Loucy (cell line): ENCODE results near the gene MUC5AC.

Source experiments
- H2AFZ ChIP-seq: fragments of 200-600 bp; sonication (generic); 2 replicates; pipeline ENCODE4 v1.6.0; 2016; ENCODE audit warnings: antibody characterized with exemption, mild to moderate bottlenecking, low read length, moderate library complexity
- H3F3A ChIP-seq: fragments of 200-600 bp; 2 replicates; pipeline ENCODE4 v1.6.0; 2016; ENCODE audit warnings: antibody characterized with exemption, low read depth, mild to moderate bottlenecking
- H3K27me3 ChIP-seq: fragments of 200-600 bp; sonication (generic); 2 replicates; pipeline ENCODE4 v1.6.1; 2014; ENCODE audit warnings: low read length, mild to moderate bottlenecking; ENCODE audit not compliant: insufficient read depth, poor library complexity, severe bottlenecking
- H3K36me3 ChIP-seq: fragments of 200-600 bp; sonication (generic); 2 replicates; pipeline ENCODE4 v1.6.1; 2016; ENCODE audit warnings: low read length; ENCODE audit not compliant: insufficient read depth
- H3K4me1 ChIP-seq: fragments of 200-600 bp; sonication (generic); 2 replicates; pipeline ENCODE4 v1.5.1; 2014; ENCODE audit warnings: low read length, mild to moderate bottlenecking; ENCODE audit not compliant: insufficient read depth, poor library complexity, severe bottlenecking
- H3K4me2 ChIP-seq: fragments of 200-600 bp; sonication (generic); 2 replicates; pipeline ENCODE4 v1.6.0; 2014; ENCODE audit warnings: antibody characterized with exemption, low read length, low read depth, mild to moderate bottlenecking; ENCODE audit not compliant: poor library complexity, severe bottlenecking
- H3K4me3 ChIP-seq: fragments of 200-600 bp; sonication (generic); 2 replicates; pipeline ENCODE4 v1.5.1; 2014; ENCODE audit warnings: low read length, mild to moderate bottlenecking, mixed read lengths; ENCODE audit not compliant: poor library complexity, severe bottlenecking
- H3K79me2 ChIP-seq: fragments of 200-600 bp; sonication (generic); 2 replicates; pipeline ENCODE4 v1.6.1; 2014; ENCODE audit warnings: low read length; ENCODE audit not compliant: insufficient read depth
- H3K9ac ChIP-seq: fragments of 200-600 bp; sonication (generic); 2 replicates; pipeline ENCODE4 v1.6.0; 2014; ENCODE audit warnings: mild to moderate bottlenecking, low read depth, low read length, moderate library complexity; ENCODE audit not compliant: poor library complexity, severe bottlenecking
- H3K9me2 ChIP-seq: fragments of 200-600 bp; sonication (generic); replicated peaks from 2 replicates; pipeline ENCODE4 v1.6.1; 2016; ENCODE audit warnings: low read depth, low read length, mixed read lengths
- H3K9me3 ChIP-seq: fragments of 200-600 bp; sonication (generic); 2 replicates; pipeline ENCODE4 v1.6.1; 2014; ENCODE audit warnings: mild to moderate bottlenecking, antibody characterized with exemption, low read length, low read depth; ENCODE audit not compliant: insufficient read depth
- H4K20me1 ChIP-seq: fragments of 200-600 bp; sonication (generic); 2 replicates; pipeline ENCODE4 v1.6.0; 2014; ENCODE audit warnings: antibody characterized with exemption, low read length, mild to moderate bottlenecking; ENCODE audit not compliant: insufficient read depth, poor library complexity, severe bottlenecking
- EZH2phosphoT487 ChIP-seq: fragments of 200-600 bp; IDR thresholded peaks from 2 replicates; pipeline ENCODE4 v1.6.1; 2018; ENCODE audit warnings: antibody characterized with exemption, mild to moderate bottlenecking, moderate library complexity, borderline replicate concordance
- TF ChIP-seq, protein P1 (sequence below): fragments of 200-600 bp; sonication (generic); conservative IDR thresholded peaks from 2 replicates; pipeline ENCODE4 v1.5.1; 2014; ENCODE audit warnings: mild to moderate bottlenecking, antibody characterized with exemption, low read length

Gene MUC5AC

DNA sequence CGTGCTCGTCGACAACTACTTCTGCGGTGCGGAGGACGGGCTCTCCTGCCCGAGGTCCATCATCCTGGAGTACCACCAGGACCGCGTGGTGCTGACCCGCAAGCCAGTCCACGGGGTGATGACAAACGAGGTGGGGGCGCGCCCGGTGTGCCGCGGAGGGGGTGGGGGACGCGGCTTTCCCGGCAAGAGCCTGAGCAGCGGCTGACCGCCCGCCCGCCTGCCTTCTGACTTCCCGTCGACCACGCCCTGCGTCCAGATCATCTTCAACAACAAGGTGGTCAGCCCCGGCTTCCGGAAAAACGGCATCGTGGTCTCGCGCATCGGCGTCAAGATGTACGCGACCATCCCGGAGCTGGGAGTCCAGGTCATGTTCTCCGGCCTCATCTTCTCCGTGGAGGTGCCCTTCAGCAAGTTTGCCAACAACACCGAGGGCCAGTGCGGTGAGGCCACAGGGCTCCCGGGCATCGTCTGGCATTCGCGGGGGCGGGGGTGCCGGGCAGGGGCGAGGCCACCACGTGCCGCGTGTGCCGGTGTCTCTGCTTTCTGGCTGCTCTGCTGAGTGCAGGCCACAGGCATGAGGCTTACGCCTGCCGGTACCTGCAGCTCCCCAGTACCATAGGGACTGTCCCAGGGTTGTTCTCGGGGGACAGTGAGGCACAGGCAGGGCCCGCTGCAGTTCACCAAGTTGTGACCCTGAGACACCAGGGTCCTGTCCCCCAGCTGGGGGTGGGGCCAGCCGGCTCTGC lies 36.7 kb downstream of the MUC5AC start:
- Histone ChIP-seq H3F3A (no peaks in the 10 kb centered on the region), H3K79me2 (no peaks in the 10 kb centered on the region), H3K9me3 (no peaks in the 10 kb centered on the region; the same call in 1 of the 2 replicates), H3K9ac (no peak overlapping the region), H2AFZ (no peak overlapping the region), H4K20me1 (no peaks in the 10 kb centered on the region), H3K9me2 (no peaks in the 10 kb centered on the region), H3K27me3 (no peaks in the 10 kb centered on the region), H3K4me1 (no peaks in the 10 kb centered on the region), H3K4me3 (no peak overlapping the region), H3K36me3 (no peaks in the 10 kb centered on the region), H3K4me2 (no peak overlapping the region)
- TF ChIP-seq, protein P1, sequence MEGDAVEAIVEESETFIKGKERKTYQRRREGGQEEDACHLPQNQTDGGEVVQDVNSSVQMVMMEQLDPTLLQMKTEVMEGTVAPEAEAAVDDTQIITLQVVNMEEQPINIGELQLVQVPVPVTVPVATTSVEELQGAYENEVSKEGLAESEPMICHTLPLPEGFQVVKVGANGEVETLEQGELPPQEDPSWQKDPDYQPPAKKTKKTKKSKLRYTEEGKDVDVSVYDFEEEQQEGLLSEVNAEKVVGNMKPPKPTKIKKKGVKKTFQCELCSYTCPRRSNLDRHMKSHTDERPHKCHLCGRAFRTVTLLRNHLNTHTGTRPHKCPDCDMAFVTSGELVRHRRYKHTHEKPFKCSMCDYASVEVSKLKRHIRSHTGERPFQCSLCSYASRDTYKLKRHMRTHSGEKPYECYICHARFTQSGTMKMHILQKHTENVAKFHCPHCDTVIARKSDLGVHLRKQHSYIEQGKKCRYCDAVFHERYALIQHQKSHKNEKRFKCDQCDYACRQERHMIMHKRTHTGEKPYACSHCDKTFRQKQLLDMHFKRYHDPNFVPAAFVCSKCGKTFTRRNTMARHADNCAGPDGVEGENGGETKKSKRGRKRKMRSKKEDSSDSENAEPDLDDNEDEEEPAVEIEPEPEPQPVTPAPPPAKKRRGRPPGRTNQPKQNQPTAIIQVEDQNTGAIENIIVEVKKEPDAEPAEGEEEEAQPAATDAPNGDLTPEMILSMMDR, result no peak
- no peak for TF ChIP-seq EZH2phosphoT487

GRCh38 chr11:1194977-1195681 lies 37.4 kb downstream of the MUC5AC start:
- H3K79me2 ChIP-seq, result no peaks in the 10 kb centered on the region
- TF ChIP-seq, protein P1, result no peak
- no peak for TF ChIP-seq EZH2phosphoT487
- H3K9ac ChIP-seq, result no peak overlapping the region
- no peaks in the 10 kb centered on the region for H3K9me2 ChIP-seq
- no peaks in the 10 kb centered on the region for H3K27me3 ChIP-seq
- no peak overlapping the region for H2AFZ ChIP-seq
- no peak overlapping the region for H3K4me2 ChIP-seq
- no peaks in the 10 kb centered on the region for H3K36me3 ChIP-seq
- no peak overlapping the region for H3K4me3 ChIP-seq
- no peaks in the 10 kb centered on the region for H3F3A ChIP-seq
- no peaks in the 10 kb centered on the region; the same call in 1 of the 2 replicates for H3K9me3 ChIP-seq
- no peaks in the 10 kb centered on the region for H3K4me1 ChIP-seq
- H4K20me1 ChIP-seq, result no peaks in the 10 kb centered on the region

DNA sequence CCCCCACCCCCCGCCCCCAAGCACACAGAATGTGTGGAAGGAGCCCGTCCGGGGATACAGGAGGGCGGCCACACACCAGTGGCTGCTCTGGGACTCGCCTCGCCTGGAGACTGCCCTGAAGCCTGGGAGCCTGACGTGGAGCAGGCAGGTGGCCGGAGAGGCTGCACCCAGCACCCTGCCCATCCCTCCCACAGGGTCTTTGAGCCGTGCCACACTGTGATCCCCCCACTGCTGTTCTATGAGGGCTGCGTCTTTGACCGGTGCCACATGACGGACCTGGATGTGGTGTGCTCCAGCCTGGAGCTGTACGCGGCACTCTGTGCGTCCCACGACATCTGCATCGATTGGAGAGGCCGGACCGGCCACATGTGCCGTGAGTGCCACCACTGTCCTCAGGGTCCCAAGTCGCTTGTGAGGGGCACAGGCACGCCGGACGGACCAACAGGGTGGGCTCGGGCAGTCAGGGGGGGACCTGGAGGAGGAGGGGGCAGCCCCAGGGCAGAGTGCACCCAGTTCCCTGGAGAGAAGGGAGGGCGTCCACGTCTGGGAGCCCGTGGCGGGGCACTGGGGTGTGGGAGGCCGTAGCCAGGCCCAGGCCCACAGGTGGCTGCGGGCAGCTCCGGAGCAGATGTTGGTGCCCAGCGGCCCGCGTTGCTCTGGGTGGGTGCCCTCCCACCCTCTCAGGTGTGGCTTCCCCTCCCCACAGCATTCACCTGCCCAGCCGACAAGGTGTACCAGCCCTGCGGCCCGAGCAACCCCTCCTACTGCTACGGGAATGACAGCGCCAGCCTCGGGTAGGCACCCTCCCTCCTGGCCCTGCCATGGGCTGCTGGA lies 38.1 kb downstream of the MUC5AC start:
- H3K79me2 ChIP-seq, result no peaks in the 10 kb centered on the region
- no peak overlapping the region for H2AFZ ChIP-seq
- H3K9me2 ChIP-seq, result no peaks in the 10 kb centered on the region
- H3K36me3 ChIP-seq, result no peaks in the 10 kb centered on the region
- no peaks in the 10 kb centered on the region for H3K4me1 ChIP-seq
- TF ChIP-seq, protein P1, result no peak
- no peak for TF ChIP-seq EZH2phosphoT487
- no peaks in the 10 kb centered on the region; the same call in 1 of the 2 replicates for H3K9me3 ChIP-seq
- H3F3A ChIP-seq, result no peaks in the 10 kb centered on the region
- no peak overlapping the region for H3K9ac ChIP-seq
- no peak overlapping the region for H3K4me3 ChIP-seq
- no peaks in the 10 kb centered on the region for H4K20me1 ChIP-seq
- no peak overlapping the region for H3K4me2 ChIP-seq
- no peaks in the 10 kb centered on the region for H3K27me3 ChIP-seq
